Measurements from ENCODE around the gene VPS33A. TPM values are rescaled to one million over a fixed set of nuclear protein-coding genes. Genes with fewer than 3 reads are reported as not detected.
A peak's percentile ranks its signal among the peaks of the same experiment; 100 is the strongest.
"Not testable (repeated sequence)": the region's sequence is repeated elsewhere in the genome, so short reads cannot be mapped to it uniquely, and the experiment has no call there.

Gene VPS33A
- total RNA-seq, 2 donors from 2014 or later, result 18.9 to 19.2 TPM

- no peaks in the 10 kb centered on the region for H3K9me3 ChIP-seq (ENCODE audit: control insufficient read depth, low read length, poor library complexity, severe bottlenecking)
- ATAC-seq (no peak), DNase-seq (no peak)
- no peak overlapping the region for H3K4me3 Mint-ChIP-seq
- H3K27me3 Mint-ChIP-seq, result peaks cover 6% of the 10 kb centered on the region
- H3K27ac Mint-ChIP-seq, result peak overlapping the region; percentile 88
- H3K4me1 Mint-ChIP-seq, result peaks cover 17% of the 10 kb centered on the region
- H3K36me3 Mint-ChIP-seq (ENCODE audit: low read depth), result peaks cover 3% of the 10 kb centered on the region
Measured at GRCh38 chr12:122206976-122207375, 59.3 kb downstream of the VPS33A start.

DNA sequence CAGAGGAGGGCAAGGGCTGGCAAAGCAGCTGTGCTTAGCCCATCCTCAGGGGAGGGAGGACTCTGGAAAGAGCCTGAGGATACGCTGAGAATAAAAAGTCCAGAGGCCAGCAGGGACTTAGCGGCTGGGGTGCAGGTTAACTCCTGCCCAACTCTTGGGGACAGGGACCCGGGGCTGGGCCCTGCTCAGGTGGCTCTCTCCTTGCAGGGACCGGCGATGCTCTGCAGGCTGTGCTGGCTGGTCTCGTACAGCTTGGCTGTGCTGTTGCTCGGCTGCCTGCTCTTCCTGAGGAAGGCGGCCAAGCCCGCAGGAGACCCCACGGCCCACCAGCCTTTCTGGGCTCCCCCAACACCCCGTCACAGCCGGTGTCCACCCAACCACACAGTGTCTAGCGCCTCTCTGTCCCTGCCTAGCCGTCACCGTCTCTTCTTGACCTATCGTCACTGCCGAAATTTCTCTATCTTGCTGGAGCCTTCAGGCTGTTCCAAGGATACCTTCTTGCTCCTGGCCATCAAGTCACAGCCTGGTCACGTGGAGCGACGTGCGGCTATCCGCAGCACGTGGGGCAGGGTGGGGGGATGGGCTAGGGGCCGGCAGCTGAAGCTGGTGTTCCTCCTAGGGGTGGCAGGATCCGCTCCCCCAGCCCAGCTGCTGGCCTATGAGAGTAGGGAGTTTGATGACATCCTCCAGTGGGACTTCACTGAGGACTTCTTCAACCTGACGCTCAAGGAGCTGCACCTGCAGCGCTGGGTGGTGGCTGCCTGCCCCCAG, 60.0 kb downstream of the VPS33A start:
- peaks cover 17% of the 10 kb centered on the region for H3K4me1 Mint-ChIP-seq
- peaks cover 3% of the 10 kb centered on the region for H3K36me3 Mint-ChIP-seq (ENCODE audit: low read depth)
- ATAC-seq, result no peak
- H3K9me3 ChIP-seq (ENCODE audit: control insufficient read depth, low read length, poor library complexity, severe bottlenecking), result no peaks in the 10 kb centered on the region
- H3K27ac Mint-ChIP-seq, result peak overlapping the region; percentile 88
- H3K4me3 Mint-ChIP-seq, result peak overlapping the region; percentile 86
- H3K27me3 Mint-ChIP-seq, result peaks cover 6% of the 10 kb centered on the region
- no peak for DNase-seq

DNA sequence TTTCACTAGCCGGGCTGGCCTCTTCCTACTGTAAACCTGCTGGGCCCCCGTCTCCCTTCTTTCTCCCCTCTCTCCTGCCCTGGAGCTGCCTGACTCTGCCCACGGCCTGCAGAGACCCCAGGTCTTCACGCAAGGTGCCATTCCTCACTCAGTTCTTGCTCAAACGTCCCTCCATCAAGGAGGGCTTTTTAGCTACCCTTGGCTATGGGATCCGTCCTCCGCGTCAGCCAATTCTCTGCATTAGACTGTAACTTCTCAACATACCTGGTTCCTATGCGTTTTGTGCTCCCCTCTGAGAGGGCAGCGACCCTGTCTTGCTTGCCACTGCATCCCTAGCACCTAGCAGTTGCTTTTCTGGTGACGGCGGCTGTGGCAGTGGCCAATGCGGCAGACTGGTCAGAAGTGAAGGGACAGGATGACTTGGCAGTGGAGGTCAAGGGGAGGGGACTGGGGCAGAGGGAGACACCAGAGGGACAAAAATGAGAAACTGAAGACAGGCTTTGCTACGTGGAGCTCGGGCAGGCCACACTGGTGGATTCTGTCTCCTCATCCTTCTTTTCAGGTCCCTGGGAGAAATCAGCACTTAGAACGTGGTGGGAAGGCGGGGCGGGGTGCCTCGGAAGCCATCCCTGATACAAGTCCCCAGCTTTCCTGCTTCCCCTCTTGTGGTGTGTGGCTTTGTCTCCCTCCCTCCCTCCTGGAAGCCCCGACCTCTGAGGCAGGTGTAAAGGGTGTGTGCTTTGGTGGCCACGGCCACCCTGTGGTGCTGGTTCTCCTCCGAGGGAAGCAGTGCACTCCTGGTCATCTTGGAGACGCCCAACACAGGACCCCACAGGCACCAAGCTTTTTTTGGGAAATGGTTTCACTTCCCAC, 61.0 kb downstream of the VPS33A start:
- H3K4me1 Mint-ChIP-seq, result peaks cover 17% of the 10 kb centered on the region
- H3K27ac Mint-ChIP-seq, result peak overlapping the region; percentile 88
- ATAC-seq (no peak), DNase-seq (no peak)
- H3K36me3 Mint-ChIP-seq (ENCODE audit: low read depth), result peaks cover 3% of the 10 kb centered on the region
- peak overlapping the region; percentile 86 for H3K4me3 Mint-ChIP-seq
- H3K27me3 Mint-ChIP-seq, result peaks cover 6% of the 10 kb centered on the region
- no peaks in the 10 kb centered on the region for H3K9me3 ChIP-seq (ENCODE audit: control insufficient read depth, low read length, poor library complexity, severe bottlenecking)

DNA sequence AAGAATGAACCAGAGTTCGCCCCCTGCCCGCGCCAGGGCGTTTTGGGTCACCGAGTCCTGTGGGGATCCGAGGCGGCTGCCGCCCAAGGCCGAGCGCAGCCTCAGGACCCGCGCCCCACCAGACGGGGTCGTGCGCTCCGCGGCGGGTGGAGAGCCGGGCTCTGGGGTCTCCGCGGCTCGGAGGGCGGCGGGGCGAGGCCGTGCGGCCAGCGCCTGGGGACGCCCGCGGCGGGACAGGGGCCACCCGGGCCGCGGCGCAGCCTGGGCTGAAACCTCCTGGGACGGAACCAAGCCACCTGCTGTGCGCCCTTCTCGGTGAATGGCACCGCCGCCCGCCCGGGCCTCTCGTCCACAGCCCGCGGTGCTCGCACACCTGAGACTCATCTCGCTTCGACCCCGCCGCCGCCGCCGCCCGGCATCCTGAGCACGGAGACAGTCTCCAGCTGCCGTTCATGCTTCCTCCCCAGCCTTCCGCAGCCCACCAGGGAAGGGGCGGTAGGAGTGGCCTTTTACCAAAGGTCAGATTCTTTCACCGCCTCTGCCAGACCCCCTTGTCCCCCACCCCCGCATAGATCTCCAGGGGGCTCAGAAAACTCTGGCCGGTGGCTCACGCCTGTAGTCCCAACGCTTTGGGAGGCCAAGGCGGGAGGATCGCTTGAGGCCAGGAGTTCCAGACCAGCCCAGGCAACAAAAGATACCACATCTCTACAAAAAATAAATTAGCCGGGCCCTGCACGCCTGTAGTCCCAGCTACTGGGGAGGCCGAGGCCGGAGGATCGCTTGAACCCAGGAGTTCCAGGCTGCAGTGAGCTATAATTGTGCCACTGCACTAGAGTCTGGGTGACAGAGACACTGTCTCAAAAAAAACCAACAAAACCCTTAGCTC, 61.9 kb downstream of the VPS33A start:
- Mint-ChIP-seq H3K27ac (peak overlapping the region; percentile 88), H3K4me3 (peak overlapping the region; percentile 86), H3K27me3 (peaks cover 9% of the 10 kb centered on the region), H3K4me1 (peaks cover 17% of the 10 kb centered on the region), H3K36me3 (ENCODE audit: low read depth) (peaks cover 3% of the 10 kb centered on the region)
- no peak for DNase-seq
- peak; percentile 30 for ATAC-seq
- no peaks in the 10 kb centered on the region for H3K9me3 ChIP-seq (ENCODE audit: control insufficient read depth, low read length, poor library complexity, severe bottlenecking)

DNA sequence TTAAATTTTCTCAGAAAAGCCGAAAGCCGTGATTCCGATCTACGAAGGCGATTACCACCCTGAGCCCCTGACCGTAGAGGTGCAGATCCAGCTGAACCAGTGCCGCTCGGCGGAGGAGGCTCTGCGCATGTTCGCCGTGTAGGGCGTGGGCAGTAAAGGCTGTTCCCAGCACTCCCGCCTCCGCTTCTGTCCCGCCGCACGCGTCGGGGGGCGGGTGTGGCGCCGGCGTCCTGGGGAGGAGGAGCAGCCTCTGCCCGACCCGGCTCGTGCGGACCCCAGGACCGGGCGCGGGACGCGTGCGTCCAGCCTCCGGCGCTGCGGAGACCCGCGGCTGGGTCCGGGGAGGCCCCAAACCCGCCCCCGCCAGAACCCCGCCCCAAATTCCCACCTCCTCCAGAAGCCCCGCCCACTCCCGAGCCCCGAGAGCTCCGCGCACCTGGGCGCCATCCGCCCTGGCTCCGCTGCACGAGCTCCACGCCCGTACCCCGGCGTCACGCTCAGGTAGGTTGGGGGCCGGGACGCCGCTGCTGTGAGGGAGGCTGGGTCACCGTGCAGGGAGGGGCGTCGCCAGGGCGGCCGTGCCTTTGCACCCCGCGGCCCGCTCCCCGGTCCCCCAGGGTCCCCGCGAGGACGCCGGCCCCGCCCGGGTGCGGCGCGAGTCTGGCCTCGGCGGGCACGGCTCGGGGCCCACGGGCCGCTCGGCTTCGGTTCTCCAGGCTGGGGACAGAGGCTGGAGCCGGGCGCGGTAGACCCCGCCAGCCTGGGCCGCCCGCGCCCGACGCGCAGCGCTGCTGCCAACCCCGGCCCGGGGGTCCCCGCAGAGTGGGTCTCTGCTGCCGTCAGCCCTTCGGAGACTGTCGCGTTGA, 62.8 kb downstream of the VPS33A start, which contains the start of gene B3GNT4:
B3GNT4 (plus strand) TSS at position 409 of the 866 bp plus-strand sequence. CDS start 910 bp downstream, outside the sequence.
- Mint-ChIP-seq H3K27me3 (peaks cover 12% of the 10 kb centered on the region), H3K27ac (peak within 1 kb of the TSS; percentile 88), H3K36me3 (ENCODE audit: low read depth) (peaks cover 2% of the 10 kb centered on the region), H3K4me3 (peak within 1 kb of the TSS; percentile 86), H3K4me1 (peaks cover 15% of the 10 kb centered on the region)
- peak; percentile 73 for ATAC-seq
- H3K9me3 ChIP-seq (ENCODE audit: control insufficient read depth, low read length, poor library complexity, severe bottlenecking), result no peaks in the 10 kb centered on the region
- DNase-seq, result peak; percentile 42 to 65 (median 65)

DNA sequence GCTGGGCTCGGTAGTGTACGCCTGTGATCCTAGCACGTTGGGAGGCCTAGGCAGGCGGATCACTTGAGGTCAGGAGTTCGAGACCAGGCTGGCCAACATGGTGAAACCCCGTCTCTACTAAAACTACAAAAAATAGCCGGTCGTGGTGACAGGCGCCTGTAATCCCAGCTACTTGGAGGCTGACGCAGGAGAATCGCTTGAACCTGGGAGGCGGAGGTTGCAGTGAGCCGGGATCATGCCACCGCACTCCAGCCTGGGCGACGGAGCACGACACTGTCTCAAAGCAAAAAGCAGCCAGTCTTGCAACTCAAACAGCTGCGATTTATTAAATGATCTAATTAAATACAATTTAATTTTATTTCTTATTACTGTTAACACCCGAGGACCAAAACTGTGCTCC, 63.5 kb downstream of the VPS33A start:
- Mint-ChIP-seq H3K4me1 (peaks cover 12% of the 10 kb centered on the region), H3K4me3 (peak overlapping the region; percentile 86), H3K27me3 (peaks cover 19% of the 10 kb centered on the region)
- not testable (repeated sequence) for DNase-seq; H3K9me3 ChIP-seq (ENCODE audit: control insufficient read depth, low read length, poor library complexity, severe bottlenecking); ATAC-seq; H3K27ac Mint-ChIP-seq; H3K36me3 Mint-ChIP-seq (ENCODE audit: low read depth)

GRCh38 chr12:122202017-122202416, 64.3 kb downstream of the VPS33A start:
- no peak overlapping the region for H3K27ac Mint-ChIP-seq
- H3K4me1 Mint-ChIP-seq, result peaks cover 12% of the 10 kb centered on the region
- no peaks in the 10 kb centered on the region for H3K9me3 ChIP-seq (ENCODE audit: control insufficient read depth, low read length, poor library complexity, severe bottlenecking)
- DNase-seq, result no peak
- H3K4me3 Mint-ChIP-seq, result no peak overlapping the region
- no peak for ATAC-seq
- peaks cover 27% of the 10 kb centered on the region for H3K27me3 Mint-ChIP-seq
- no peaks in the 10 kb centered on the region for H3K36me3 Mint-ChIP-seq (ENCODE audit: low read depth)

DNA sequence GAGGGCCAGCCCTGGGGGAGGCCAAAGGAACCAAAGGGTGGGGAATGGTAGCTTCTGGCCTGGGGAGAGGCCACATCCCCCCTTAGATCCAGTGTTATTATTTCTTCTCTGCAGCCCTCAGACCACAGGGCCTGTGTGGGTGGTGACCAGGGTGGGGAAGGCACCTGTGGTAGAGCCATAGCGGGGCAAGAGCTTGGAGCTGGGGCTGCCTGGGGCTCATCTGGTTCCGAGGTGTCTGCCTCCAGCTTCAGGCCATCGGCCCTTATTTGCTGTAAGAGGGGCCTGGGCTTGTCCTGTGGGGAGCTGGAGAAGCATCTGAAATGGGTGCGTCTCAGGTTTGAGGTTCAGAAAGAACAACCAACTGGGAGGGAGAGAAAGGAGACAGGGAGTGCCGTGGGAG, 64.9 kb downstream of the VPS33A start:
- peaks cover 11% of the 10 kb centered on the region for H3K4me1 Mint-ChIP-seq
- no peak for ATAC-seq
- no peak overlapping the region for H3K27ac Mint-ChIP-seq
- no peak overlapping the region for H3K4me3 Mint-ChIP-seq
- no peaks in the 10 kb centered on the region for H3K36me3 Mint-ChIP-seq (ENCODE audit: low read depth)
- H3K9me3 ChIP-seq (ENCODE audit: control insufficient read depth, low read length, poor library complexity, severe bottlenecking), result no peaks in the 10 kb centered on the region
- H3K27me3 Mint-ChIP-seq, result peaks cover 33% of the 10 kb centered on the region
- DNase-seq, result no peak

- peaks cover 10% of the 10 kb centered on the region for H3K4me1 Mint-ChIP-seq
- ATAC-seq (no peak), DNase-seq (no peak)
- no peak overlapping the region for H3K27ac Mint-ChIP-seq
- H3K27me3 Mint-ChIP-seq, result peaks cover 33% of the 10 kb centered on the region
- H3K9me3 ChIP-seq (ENCODE audit: control insufficient read depth, low read length, poor library complexity, severe bottlenecking), result no peaks in the 10 kb centered on the region
- no peaks in the 10 kb centered on the region for H3K36me3 Mint-ChIP-seq (ENCODE audit: low read depth)
- H3K4me3 Mint-ChIP-seq, result no peak overlapping the region
Measured at GRCh38 chr12:122200541-122201175, 65.6 kb downstream of the VPS33A start.

DNA sequence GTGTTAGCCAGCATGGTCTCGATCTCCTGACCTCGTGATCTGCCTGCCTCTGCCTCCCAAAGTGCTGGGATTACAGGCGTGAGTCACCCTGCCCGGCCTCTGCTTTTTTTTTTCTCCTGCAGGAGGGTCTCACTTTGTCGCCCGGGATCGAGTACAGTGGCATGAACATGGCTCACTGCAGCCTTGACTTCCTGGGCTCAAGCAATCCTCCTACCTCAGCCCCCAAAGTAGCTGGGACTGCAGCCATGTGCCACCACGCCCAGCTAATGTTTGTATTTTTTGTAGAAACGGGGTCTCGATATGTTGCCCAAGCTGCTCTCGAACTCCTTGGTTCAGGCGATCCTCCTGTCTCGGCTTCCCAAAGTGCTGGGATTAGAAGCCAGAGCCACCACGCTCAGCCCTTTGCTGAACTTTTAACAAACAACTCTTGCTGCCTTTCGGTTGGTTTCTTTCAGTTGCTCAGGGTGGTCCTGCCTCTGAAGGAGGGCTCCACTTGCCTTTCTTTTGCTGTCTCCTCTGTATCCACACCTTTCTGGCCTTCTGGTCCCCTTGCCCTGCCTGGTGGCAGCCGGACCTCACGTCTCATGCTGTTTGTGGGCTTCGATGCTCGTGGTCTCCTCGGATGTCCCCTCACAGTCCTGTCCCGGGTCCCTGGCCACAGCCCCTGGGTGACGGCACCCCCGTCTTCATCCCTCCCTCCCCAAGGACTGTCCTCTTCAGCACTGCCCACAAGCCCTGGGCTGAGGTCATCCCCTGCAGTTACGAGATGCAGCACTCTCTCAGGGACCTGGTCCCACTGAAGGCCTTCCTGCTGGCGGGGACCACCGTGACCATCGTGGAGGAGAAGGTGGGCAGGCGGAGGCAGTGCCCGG, 66.6 kb downstream of the VPS33A start:
- Mint-ChIP-seq H3K27ac (no peak overlapping the region), H3K4me1 (peaks cover 3% of the 10 kb centered on the region), H3K27me3 (peaks cover 27% of the 10 kb centered on the region), H3K36me3 (ENCODE audit: low read depth) (peaks cover 2% of the 10 kb centered on the region), H3K4me3 (no peak overlapping the region)
- no peak for ATAC-seq
- H3K9me3 ChIP-seq (ENCODE audit: control insufficient read depth, low read length, poor library complexity, severe bottlenecking), result no peaks in the 10 kb centered on the region
- DNase-seq, result no peak

- no peaks in the 10 kb centered on the region for H3K4me1 Mint-ChIP-seq
- H3K27me3 Mint-ChIP-seq, result peaks cover 30% of the 10 kb centered on the region
- ATAC-seq, result no peak
- no peak for DNase-seq
- no peak overlapping the region for H3K4me3 Mint-ChIP-seq
- H3K36me3 Mint-ChIP-seq (ENCODE audit: low read depth), result peaks cover 2% of the 10 kb centered on the region
- H3K27ac Mint-ChIP-seq, result no peak overlapping the region
- H3K9me3 ChIP-seq (ENCODE audit: control insufficient read depth, low read length, poor library complexity, severe bottlenecking), result no peaks in the 10 kb centered on the region
Measured at GRCh38 chr12:122197612-122197966, 68.7 kb downstream of the VPS33A start.
